IMR-90 (cell line): ENCODE measurements around the gene USP43. TPM values are rescaled to one million over a fixed set of nuclear protein-coding genes. Genes with fewer than 3 reads are reported as not detected.

Source experiments
- ATAC-seq: fragments of 200-7000 bp; cut with Tn5 transposase; 2 replicates; pipeline ENCODE4 v1.9.1; 2020; ENCODE audit warnings: low read depth, mild to moderate bottlenecking, moderate library complexity
- BruUV-seq: library from RNA; stranded (reverse); fragments of 400-500 nt; replicated peaks from 2 replicates; lab custom pipeline; 2021; lab: Mats Ljungman, UMichigan
- CTCF ChIA-PET: fragments of 300-600 bp; formaldehyde crosslinking; extraction: SDS; loops from one replicate; lab custom pipeline; 2021; ENCODE audit warnings: antibody characterized with exemption; lab: Yijun Ruan, JAX
- POLR2A ChIA-PET: fragments of 300-600 bp; sonication (Branson Sonifier 250); formaldehyde crosslinking; loops from one replicate; lab custom pipeline; 2022; ENCODE audit warnings: antibody characterized with exemption; ENCODE audit not compliant: unreplicated experiment; lab: Charles Lee
- DNase-seq: peaks from one replicate; pipeline ENCODE4 v3.0.0; 2013
- H2AFZ ChIP-seq: replicated peaks from 2 replicates; pipeline ENCODE3; 2013; ENCODE audit warnings: low read length, mild to moderate bottlenecking; ENCODE audit not compliant: poor library complexity
- H2AK5ac ChIP-seq: 2 replicates; pipeline ENCODE4 v1.6.1; 2013; ENCODE audit warnings: low read depth, low read length, inconsistent platforms
- H2AK9ac ChIP-seq: replicated peaks from 2 replicates; pipeline ENCODE3; 2013; ENCODE audit warnings: mild to moderate bottlenecking, low read depth, low read length, moderate library complexity; ENCODE audit not compliant: poor library complexity
- H2BK120ac ChIP-seq: 2 replicates; pipeline ENCODE4 v1.6.1; 2013; ENCODE audit warnings: low read depth, low read length, inconsistent platforms
- H2BK15ac ChIP-seq: 3 replicates; pipeline ENCODE4 v1.6.1; 2013; ENCODE audit warnings: low read depth, low read length, inconsistent platforms
- H2BK20ac ChIP-seq: 2 replicates; pipeline ENCODE4 v1.6.1; 2013; ENCODE audit warnings: low read depth, mild to moderate bottlenecking, inconsistent platforms, low read length, moderate library complexity
- H2BK5ac ChIP-seq: 2 replicates; pipeline ENCODE4 v1.6.1; 2013; ENCODE audit warnings: mild to moderate bottlenecking, low read depth, low read length, inconsistent platforms; ENCODE audit not compliant: poor library complexity, severe bottlenecking
- H3K14ac ChIP-seq: replicated peaks from 2 replicates; pipeline ENCODE4 v1.6.1; 2013; ENCODE audit warnings: low read depth, low read length, inconsistent platforms
- H3K18ac ChIP-seq: 2 replicates; pipeline ENCODE4 v1.6.1; 2013; ENCODE audit warnings: low read depth, low read length, control low read depth
- H3K23ac ChIP-seq: 2 replicates; pipeline ENCODE4 v1.6.1; 2013; ENCODE audit warnings: low read depth, low read length, inconsistent platforms
- H3K27ac ChIP-seq: 2 replicates; pipeline ENCODE4 v1.5.1; 2013; ENCODE audit warnings: mild to moderate bottlenecking, control low read depth, low read length; ENCODE audit not compliant: insufficient read depth
- H3K27me3 ChIP-seq: 2 replicates; pipeline ENCODE4 v1.6.1; 2013; ENCODE audit warnings: low read length; ENCODE audit not compliant: control insufficient read depth, insufficient read depth
- H3K36me3 ChIP-seq: 2 replicates; pipeline ENCODE4 v1.6.1; 2013; ENCODE audit warnings: low read length, mixed read lengths; ENCODE audit not compliant: control insufficient read depth, insufficient read depth
- H3K4ac ChIP-seq: 2 replicates; pipeline ENCODE4 v1.6.1; 2013; ENCODE audit warnings: low read depth, low read length, inconsistent platforms
- H3K4me1 ChIP-seq: 2 replicates; pipeline ENCODE4 v1.6.1; 2013; ENCODE audit warnings: low read length, mixed read lengths; ENCODE audit not compliant: control insufficient read depth, insufficient read depth
- H3K4me2 ChIP-seq: 2 replicates; pipeline ENCODE4 v1.6.1; 2013; ENCODE audit warnings: low read depth, mild to moderate bottlenecking, control low read depth, low read length, moderate library complexity
- H3K4me3 ChIP-seq: 2 replicates; pipeline ENCODE4 v1.5.1; 2013; ENCODE audit warnings: low read depth, mild to moderate bottlenecking, control low read depth, low read length, moderate library complexity; ENCODE audit not compliant: insufficient read depth
- H3K56ac ChIP-seq: 2 replicates; pipeline ENCODE4 v1.6.1; 2013; ENCODE audit warnings: low read length, inconsistent platforms; ENCODE audit not compliant: insufficient read depth; ENCODE audit errors: extremely low read depth
- H3K79me1 ChIP-seq, 2 experiments: 2 replicates each; pipeline ENCODE4 v1.6.1; 2013; ENCODE audit warnings: low read length in 2 of 2, inconsistent platforms in 1 of 2, low read depth in 1 of 2
- H3K9ac ChIP-seq: 2 replicates; pipeline ENCODE4 v1.6.1; 2013; ENCODE audit warnings: low read depth, low read length, control low read depth
- H3K9me1 ChIP-seq: 2 replicates; pipeline ENCODE4 v1.6.1; 2013; ENCODE audit warnings: low read length, inconsistent platforms; ENCODE audit not compliant: insufficient read depth
- H3K9me3 ChIP-seq: 2 replicates; pipeline ENCODE4 v1.6.1; 2013; ENCODE audit warnings: low read length; ENCODE audit not compliant: control insufficient read depth, insufficient read depth
- H4K20me1 ChIP-seq: 2 replicates; pipeline ENCODE4 v1.6.1; 2013; ENCODE audit warnings: low read length, inconsistent platforms; ENCODE audit not compliant: insufficient read depth
- H4K5ac ChIP-seq: 2 replicates; pipeline ENCODE4 v1.6.1; 2013; ENCODE audit warnings: mild to moderate bottlenecking, low read depth, low read length, control low read depth
- H4K8ac ChIP-seq, 2 experiments: 2 replicates each; pipeline ENCODE4 v1.6.1; 2013; ENCODE audit warnings: low read depth in 2 of 2, low read length in 2 of 2, control low read depth in 1 of 2, inconsistent platforms in 1 of 2
- H4K91ac ChIP-seq: 2 replicates; pipeline ENCODE4 v1.6.1; 2013; ENCODE audit warnings: low read depth, low read length, inconsistent platforms; ENCODE audit not compliant: insufficient read depth
- BHLHE40 ChIP-seq: fragments of 150-350 bp; IDR thresholded peaks from 2 replicates; pipeline ENCODE4 v1.6.1; 2016; ENCODE audit warnings: mild to moderate bottlenecking, low read depth, low read length
- MAFK ChIP-seq: IDR thresholded peaks from 2 replicates; pipeline ENCODE4 v1.6.1; 2012; ENCODE audit warnings: low read depth, low read length, improper control_type of control experiment
- dilution Hi-C: fragments of 300-500 bp; cut with HindIII; formaldehyde crosslinking; loops from one replicate; pipeline ENCODE4 v1.14.3; 2018; ENCODE audit warnings: low sequenced_read_pairs; ENCODE audit not compliant: unreplicated experiment
- in situ Hi-C: fragments of 300-500 bp; cut with MboI; formaldehyde crosslinking; loops from 3 replicates; pipeline ENCODE4 v1.14.3; 2019; ENCODE audit warnings: low sequenced_read_pairs, inconsistent platforms, mixed read lengths
- intact Hi-C: fragments of 100-400 bp; cut with micrococcal nuclease; formaldehyde crosslinking; loops from 2 replicates; pipeline ENCODE4 v1.10.0; 2022
- polyA plus RNA-seq, 3 experiments: library from polyadenylated mRNA; depleted of rRNA; stranded (reverse); fragments of >200 nt; gene quantifications; 2 replicates each; pipeline ENCODE4 v1.2.3, GENCODE V29; 2012; ENCODE audit warnings: low replicate concordance in 1 of 3
- total RNA-seq: library from RNA; depleted of rRNA; stranded (reverse); fragments of >200 nt; gene quantifications from 2 replicates; pipeline ENCODE4 v1.2.3, GENCODE V29; 2012

The USP43 gene
- total and polyA plus RNA-seq, 2 of the 4 experiments (the other 2 are of a cell fraction): not detected

DNA sequence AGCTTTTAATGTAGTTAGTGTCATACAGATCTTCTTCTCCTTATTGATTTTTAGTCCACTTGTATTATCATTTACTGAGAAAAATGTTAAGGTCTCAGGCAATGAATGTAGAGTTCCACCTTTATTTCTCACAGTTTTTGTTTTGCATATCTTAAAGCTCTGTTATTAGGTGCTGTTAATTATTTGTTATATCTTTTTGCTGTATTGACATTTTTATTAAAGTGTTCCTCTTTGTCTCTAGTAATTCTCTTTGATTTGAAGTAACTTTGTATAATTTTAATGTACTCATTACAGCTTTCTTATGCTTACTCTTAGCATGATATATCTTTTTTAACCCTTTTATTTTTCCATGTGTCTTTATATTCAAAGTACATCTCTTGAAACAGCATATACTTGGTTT, 22.4 kb upstream of the USP43 start:
- Histone ChIP-seq H2BK20ac (no peak overlapping the region), H3K9me3 (peaks cover 4% of the 10 kb centered on the region; the same call in 1 of the 2 replicates), H4K5ac (no peak overlapping the region), H3K4me3 (no peak overlapping the region), H3K4me2 (no peak overlapping the region), H2AK5ac (no peak overlapping the region), H3K36me3 (no peaks in the 10 kb centered on the region), H2BK5ac (no peak overlapping the region), H4K91ac (no peak overlapping the region), H3K9me1 (no peaks in the 10 kb centered on the region), H2BK120ac (no peak overlapping the region), H3K9ac (no peak overlapping the region), H4K20me1 (no peaks in the 10 kb centered on the region), H2AK9ac (no peak overlapping the region), H3K4me1 (no peaks in the 10 kb centered on the region), H2AFZ (no peak overlapping the region), H4K8ac (no peak overlapping the region), H3K14ac (no peak overlapping the region), H3K27me3 (no peaks in the 10 kb centered on the region), H3K27ac (no peak overlapping the region), H3K56ac (no peak overlapping the region), H3K18ac (no peak overlapping the region), H3K4ac (no peak overlapping the region), H3K79me1 (no peaks in the 10 kb centered on the region), H3K23ac (no peak overlapping the region), H2BK15ac (no peak overlapping the region)
- CTCF ChIA-PET: no interaction called here
- intact Hi-C loops (no loop called here), in situ Hi-C loops (no loop called here), dilution Hi-C loops (no loop called here)
- no peak for DNase-seq
- BruUV-seq: no TSS peak
- POLR2A ChIA-PET: no interaction called here
- no peak for TF ChIP-seq BHLHE40
- TF ChIP-seq MAFK: peak; percentile 62
- ATAC-seq: no peak
